GM19455 (cell line): ENCODE measurements around the gene MYCBPAP.

Source experiments
- ATAC-seq: cut with Tn5 transposase; IDR thresholded peaks from one replicate; pipeline ENCODE4 v1.9.1; 2021; ENCODE audit not compliant: unreplicated experiment

The MYCBPAP gene

DNA sequence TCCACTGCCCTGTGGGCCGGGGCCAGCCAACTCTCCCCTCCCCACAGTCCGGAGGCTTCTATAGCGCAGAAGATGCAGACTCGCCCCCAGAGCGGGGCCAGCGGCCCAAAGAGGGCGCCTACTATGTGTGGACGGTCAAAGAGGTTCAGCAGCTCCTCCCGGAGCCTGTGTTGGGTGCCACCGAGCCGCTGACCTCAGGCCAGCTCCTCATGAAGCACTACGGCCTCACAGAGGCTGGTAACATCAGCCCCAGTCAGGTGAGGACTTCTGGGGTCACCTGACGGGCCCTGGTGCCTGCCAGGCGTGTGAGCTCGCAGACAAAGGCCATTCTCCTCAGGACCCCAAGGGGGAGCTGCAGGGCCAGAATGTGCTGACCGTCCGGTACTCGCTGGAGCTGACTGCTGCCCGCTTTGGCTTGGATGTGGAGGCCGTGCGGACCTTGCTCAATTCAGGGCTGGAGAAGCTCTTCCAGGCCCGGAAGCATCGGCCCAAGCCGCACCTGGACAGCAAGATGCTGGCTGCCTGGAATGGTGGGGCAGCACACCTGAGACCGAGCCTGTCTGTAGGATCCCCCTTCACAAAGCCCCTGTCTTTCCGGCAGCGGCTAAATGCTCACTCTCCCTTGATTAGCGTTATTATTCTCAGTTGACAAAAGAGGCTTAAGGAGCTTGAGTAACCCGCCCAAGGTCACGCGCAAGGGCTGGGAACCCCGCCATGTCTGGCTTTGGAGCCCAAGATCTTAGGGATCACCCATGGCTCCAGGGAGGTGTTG, 42.6 kb downstream of the MYCBPAP start:
- no peak for ATAC-seq

DNA sequence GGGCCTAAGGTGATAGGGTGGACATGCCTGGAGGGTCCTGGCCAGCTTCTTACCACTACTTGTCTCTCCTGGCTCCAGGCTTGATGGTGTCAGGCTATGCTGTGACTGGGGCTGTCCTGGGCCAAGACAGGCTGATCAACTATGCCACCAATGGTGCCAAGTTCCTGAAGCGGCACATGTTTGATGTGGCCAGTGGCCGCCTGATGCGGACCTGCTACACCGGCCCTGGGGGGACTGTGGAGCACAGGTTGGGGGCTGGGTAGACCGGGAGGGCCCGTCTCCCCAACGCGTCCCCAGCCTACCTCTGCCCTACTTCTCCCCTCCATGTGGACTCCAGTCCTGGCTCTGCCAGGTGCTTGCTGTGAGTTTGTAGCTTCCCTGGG, 43.2 kb downstream of the MYCBPAP start:
- ATAC-seq: no peak

GRCh38 chr17:50551884-50552283, 43.6 kb downstream of the MYCBPAP start:
- ATAC-seq: no peak

DNA sequence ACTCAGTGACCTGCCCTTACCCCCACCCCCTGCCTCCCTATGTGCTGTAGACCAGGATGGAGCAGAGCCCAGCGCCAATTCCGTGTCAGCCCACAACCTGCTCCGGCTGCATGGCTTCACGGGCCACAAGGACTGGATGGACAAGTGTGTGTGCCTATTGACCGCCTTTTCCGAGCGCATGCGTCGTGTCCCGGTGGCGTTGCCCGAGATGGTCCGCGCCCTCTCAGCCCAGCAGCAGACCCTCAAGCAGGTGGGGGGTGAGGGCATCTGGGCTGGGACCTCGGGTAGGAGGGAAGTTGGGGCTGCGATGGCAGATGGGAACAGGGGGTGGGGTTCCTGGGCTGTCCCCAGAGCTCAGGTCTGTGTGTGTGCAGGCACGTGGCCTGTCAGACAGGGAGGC, 46.0 kb downstream of the MYCBPAP start:
- ATAC-seq: no peak

DNA sequence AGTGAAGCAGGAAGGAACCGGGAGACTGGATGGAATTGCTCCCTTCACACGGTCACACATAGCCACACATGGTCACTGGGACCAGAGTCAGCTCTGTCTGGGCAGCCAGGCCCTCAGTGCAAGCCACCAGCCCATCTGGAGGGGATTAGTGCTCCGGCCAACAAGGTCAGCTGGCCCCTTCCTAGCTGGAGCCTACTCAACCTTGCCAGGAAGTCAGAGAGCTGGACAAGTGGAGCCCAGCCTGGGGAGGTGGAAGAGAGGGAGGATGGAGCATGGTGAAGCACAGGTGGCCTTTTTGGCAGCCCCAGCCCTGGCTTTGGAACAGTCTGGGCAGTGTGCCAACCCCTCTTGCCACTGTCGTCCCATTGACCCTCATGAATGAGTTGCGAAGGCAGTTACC, 48.6 kb downstream of the MYCBPAP start:
- ATAC-seq: no peak

DNA sequence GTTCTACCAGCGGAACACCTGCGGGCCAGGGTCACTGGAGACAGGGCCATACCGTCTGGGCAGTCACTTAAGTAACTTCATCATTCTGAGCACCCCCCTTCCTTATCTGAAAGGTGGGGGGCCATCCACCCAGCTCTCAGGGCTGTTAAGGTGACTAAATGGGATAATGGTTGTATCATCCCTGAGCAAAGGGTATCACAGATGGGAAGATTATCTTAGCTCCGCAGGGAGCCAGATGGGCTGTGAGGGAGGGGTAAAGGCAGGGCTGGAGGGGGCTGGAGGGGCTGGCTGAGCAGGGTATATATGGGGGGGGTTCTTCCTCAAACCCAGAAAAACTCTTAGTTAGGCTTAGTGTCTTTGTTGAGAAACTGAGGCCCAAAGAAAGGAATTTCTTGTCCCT, 49.4 kb downstream of the MYCBPAP start:
- ATAC-seq: no peak

DNA sequence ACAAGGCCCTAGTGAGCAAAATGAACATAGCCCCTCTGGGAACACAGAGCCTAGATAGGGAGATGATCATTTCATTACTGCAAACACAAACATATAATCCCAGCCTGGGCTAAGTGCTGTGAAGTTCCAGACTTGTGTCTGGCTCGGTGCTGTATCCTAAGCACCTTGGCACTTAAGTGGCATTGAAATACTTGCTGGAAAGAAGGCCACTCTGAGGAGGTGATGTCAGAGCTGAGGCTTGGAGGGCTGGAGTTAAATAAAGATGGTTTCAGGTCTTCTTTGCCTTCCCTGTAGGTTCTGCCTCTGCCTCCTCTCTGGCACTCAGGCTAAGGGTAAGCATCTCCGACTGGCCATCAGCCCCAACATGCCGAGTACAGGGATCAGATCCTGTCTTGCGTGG, 49.9 kb downstream of the MYCBPAP start:
- ATAC-seq: no peak

DNA sequence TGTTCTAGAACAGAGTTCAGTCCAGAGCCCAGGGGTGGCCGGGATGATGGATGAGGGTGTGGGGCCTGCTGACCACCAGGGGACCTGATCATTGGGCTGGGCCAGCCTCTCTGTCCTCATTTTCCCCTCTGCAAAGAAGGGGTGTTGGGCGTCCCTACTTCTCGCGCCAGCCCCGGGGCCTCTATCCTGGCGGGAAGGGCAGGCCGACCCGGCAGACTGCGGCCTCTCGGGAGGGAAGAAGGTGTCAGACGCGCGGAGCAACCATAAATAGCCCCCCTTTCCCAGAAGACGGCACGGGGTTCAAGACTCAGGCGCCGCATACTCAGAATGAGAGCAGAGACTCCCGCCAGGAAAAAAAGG, 50.3 kb downstream of the MYCBPAP start:
- ATAC-seq: no peak

GRCh38 chr17:50558941-50559614, 50.8 kb downstream of the MYCBPAP start:
- no peak for ATAC-seq

- ATAC-seq: no peak
Measured at GRCh38 chr17:50559674-50560184, 51.5 kb downstream of the MYCBPAP start.

- ATAC-seq: peak; percentile 92
Measured at GRCh38 chr17:50560185-50560824, 52.1 kb downstream of the MYCBPAP start, which contains the start of gene CACNA1G. CACNA1G (plus strand) TSS chr17:50560715; CDS start chr17:50561460, 745 bp downstream.

GRCh38 chr17:50560931-50561745, 52.9 kb downstream of the MYCBPAP start:
- no peak for ATAC-seq

DNA sequence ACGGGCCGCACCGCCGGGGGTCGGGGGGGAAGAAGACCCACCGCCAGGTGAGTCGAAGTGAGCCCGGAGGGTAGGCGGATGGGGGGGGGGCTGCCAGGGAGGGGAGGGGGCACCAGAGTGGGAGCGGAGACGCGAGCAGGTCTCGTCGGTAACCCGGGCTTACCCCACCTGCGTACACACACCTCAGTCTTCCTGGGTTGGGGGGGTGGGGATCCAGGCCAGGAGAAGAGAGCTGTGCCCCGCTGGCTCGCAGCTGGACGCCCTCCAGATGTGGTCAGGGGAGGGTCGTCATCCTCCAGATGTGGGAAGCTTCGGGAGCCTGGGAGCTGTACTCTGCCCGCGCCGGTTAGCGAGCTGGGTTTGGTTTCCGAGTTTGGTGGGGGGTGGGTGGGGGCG, 53.5 kb downstream of the MYCBPAP start:
- ATAC-seq: no peak

DNA sequence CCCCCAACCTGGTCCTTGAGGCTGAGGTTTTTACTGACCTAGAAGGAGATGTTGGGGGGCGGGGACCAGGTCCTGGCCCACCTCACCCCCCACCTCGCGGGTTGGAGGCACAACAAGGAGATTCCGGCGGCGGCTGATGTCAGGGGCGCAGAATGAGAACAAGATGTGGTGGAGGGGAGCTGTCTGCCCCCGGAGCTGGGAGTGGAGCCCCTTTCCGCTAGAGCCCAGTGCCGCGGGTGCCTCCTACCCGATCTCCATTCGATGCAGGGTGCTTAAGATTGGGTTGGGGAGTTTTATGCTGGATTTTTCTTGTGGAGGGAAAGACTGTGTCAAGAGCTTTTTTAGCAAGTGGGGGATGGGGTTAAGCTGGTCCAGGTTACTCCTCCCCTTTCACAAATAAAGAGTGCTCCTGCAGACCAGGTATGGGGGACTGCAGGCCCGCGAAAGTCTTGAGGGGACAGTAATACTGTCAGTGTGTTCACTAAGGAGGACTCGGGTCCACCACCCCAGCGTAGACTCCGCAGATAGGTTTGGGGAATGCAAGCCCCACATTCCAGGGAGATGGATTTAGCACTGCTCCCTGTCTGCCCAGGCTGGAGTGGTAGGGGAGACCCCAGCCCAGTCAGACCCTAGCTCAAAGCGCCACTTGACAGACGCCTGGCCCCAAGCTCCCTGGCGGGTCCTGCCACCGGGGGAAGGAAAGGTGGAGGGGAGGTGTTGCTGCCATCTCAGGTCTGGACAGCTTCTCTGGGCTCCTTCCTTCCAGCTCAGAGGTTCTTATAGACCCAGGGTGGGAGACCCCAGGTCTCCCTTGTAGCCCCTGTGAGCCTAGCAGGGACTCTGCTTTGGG, 54.2 kb downstream of the MYCBPAP start:
- ATAC-seq: no peak

- ATAC-seq: no peak
Measured at GRCh38 chr17:50563092-50563511, 54.9 kb downstream of the MYCBPAP start.

DNA sequence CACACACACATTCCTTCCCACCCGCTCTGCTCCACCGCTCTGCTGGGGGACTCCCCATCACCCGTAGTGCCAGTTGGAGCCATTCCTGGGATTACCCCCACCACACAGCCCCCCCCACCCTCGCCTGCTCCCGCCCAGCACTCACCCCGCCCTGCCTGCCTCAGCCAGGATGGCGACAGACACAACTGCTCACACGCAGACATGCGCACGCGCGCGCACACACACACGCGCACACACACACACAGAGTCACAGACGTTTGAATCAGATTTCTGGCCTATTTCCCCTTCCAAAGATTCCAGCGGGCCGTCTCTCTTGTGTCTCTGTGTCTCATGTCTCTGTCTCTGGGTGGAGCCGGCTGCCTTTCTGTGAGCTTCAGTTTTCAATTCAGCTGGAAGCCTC, 56.7 kb downstream of the MYCBPAP start:
- ATAC-seq: no peak

- ATAC-seq: no peak
Measured at GRCh38 chr17:50565402-50566350, 57.4 kb downstream of the MYCBPAP start.

DNA sequence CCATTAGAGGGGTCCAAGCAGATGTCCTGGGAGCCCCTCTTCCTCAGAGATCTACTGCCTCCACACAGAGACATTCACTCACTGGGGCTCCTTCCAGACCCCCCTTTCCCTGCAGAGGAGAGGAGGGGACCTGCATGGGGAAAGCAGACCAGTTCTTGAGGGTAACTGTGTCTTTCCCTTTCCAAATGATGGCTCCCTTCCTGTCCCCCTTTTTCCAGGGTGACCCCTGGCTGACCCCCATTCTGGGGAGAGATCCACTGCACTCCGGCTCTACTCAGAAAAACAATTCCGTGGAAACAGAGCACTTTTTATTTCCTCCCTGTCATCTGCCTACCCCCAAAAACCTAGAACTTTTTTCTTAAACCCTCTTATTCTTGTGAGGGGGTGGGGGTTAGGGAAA, 58.6 kb downstream of the MYCBPAP start:
- no peak for ATAC-seq

DNA sequence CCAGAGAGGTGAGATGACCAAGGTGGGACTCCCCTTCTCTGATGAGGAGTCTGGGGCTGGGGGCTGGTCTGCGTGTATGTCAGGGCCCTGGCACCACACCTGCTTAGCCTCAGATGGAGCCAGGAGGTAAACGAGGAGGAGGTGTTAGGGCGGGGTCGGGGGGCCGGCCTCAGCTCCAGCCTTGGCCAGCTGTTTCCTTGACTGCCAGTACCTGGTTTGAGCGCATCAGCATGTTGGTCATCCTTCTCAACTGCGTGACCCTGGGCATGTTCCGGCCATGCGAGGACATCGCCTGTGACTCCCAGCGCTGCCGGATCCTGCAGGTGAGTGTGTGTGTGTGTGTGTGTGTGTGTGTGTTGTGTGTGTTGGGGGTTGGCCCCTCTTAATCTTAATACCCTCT, 60.4 kb downstream of the MYCBPAP start:
- ATAC-seq: no peak
